ENCODE data around the gene MBLAC1. TPM values are rescaled to one million over a fixed set of nuclear protein-coding genes. Genes with fewer than 3 reads are reported as not detected.

Gene MBLAC1
- total and polyA plus RNA-seq, 9 of the 15 experiments (the other 6 are each of a cell fraction or from before 2014, with no cell fraction given) = 0.03 to 3.1 (median 0.52) TPM

DNA sequence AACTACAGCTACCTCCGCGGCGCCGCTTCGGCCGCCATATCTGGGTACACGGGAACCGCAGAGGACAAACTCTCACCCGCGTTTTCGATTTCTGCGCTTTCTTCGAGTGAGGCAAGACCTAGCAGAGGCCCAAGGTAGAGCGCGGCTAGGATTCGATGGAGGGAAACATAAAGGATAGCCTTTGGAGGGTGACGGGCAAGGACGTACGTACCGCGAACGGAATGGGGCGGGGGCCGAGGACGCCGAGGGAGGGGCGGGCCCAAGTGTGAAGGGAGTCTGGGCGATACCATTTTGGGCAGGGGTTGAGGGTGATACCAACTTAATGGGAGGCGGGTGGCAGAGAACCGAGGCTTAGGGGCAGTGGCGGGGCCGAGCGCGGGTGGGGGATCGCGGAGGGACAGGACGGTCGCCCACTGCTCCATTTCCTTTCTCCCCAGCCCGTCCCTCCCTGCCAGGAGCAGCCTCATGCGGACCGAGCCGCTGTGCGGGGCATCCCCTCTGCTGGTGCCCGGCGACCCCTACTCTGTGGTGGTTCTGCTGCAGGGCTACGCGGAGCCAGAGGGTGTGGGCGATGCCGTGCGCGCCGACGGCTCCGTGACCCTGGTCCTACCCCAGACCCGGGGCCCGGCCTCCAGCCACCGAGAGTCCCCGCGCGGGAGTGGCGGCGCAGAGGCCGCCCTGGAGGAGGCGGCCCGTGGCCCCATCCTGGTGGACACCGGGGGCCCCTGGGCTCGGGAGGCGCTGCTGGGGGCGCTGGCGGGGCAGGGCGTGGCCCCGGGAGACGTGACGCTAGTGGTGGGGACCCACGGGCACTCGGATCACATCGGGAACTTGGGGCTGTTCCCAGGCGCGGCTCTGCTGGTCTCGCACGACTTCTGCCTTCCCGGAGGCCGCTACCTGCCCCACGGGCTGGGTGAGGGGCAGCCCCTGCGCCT lies at the start of gene MBLAC1 (continued):
- TF ChIP-seq NFE2L1 (tag; IDR thresholded peaks at IDR 0.05; ENCODE audit: borderline replicate concordance, low read depth) (no peak), ZNF766 (CRISPR knock-in tag; conservative IDR thresholded peaks at IDR 0.05) (no peak; the same call in 1 of the 2 replicates), MIER1 (IDR thresholded peaks at IDR 0.05; ENCODE audit: low read depth) (peak; percentile 40; the same call in 1 of the 2 replicates), ZFP1 (CRISPR knock-in tag; IDR thresholded peaks at IDR 0.05) (no peak), HDGF (IDR thresholded peaks at IDR 0.05) (no peak), ZNF717 (CRISPR knock-in tag; IDR thresholded peaks at IDR 0.05) (no peak), ZNF224 (CRISPR knock-in tag; IDR thresholded peaks at IDR 0.05) (no peak), ZNF695 (CRISPR knock-in tag; IDR thresholded peaks at IDR 0.05) (no peak), BRD4 (IDR thresholded peaks at IDR 0.05) (no peak), SRSF1 (IDR thresholded peaks at IDR 0.05; ENCODE audit: low read depth, low read length) (no peak), ZFX (CRISPR knock-in tag; IDR thresholded peaks at IDR 0.05) (peak; percentile 92)
- TF ChIP-seq, protein P1, sequence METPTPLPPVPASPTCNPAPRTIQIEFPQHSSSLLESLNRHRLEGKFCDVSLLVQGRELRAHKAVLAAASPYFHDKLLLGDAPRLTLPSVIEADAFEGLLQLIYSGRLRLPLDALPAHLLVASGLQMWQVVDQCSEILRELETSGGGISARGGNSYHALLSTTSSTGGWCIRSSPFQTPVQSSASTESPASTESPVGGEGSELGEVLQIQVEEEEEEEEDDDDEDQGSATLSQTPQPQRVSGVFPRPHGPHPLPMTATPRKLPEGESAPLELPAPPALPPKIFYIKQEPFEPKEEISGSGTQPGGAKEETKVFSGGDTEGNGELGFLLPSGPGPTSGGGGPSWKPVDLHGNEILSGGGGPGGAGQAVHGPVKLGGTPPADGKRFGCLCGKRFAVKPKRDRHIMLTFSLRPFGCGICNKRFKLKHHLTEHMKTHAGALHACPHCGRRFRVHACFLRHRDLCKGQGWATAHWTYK (CRISPR knock-in tag; IDR thresholded peaks at IDR 0.05) = peak; percentile 60; the same call in 1 of the 2 replicates
- TF ChIP-seq, protein P2, sequence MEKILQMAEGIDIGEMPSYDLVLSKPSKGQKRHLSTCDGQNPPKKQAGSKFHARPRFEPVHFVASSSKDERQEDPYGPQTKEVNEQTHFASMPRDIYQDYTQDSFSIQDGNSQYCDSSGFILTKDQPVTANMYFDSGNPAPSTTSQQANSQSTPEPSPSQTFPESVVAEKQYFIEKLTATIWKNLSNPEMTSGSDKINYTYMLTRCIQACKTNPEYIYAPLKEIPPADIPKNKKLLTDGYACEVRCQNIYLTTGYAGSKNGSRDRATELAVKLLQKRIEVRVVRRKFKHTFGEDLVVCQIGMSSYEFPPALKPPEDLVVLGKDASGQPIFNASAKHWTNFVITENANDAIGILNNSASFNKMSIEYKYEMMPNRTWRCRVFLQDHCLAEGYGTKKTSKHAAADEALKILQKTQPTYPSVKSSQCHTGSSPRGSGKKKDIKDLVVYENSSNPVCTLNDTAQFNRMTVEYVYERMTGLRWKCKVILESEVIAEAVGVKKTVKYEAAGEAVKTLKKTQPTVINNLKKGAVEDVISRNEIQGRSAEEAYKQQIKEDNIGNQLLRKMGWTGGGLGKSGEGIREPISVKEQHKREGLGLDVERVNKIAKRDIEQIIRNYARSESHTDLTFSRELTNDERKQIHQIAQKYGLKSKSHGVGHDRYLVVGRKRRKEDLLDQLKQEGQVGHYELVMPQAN (IDR thresholded peaks at IDR 0.05; ENCODE audit: borderline replicate concordance) = peak; percentile 47; the same call in 1 of the 2 replicates
- TF ChIP-seq, protein P3, sequence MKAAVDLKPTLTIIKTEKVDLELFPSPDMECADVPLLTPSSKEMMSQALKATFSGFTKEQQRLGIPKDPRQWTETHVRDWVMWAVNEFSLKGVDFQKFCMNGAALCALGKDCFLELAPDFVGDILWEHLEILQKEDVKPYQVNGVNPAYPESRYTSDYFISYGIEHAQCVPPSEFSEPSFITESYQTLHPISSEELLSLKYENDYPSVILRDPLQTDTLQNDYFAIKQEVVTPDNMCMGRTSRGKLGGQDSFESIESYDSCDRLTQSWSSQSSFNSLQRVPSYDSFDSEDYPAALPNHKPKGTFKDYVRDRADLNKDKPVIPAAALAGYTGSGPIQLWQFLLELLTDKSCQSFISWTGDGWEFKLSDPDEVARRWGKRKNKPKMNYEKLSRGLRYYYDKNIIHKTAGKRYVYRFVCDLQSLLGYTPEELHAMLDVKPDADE (conservative IDR thresholded peaks at IDR 0.05; ENCODE audit: control insufficient read depth, low read depth, low read length) = 0 out of 2 replicates have a peak, but pooled peaks have one; percentile 11
